SK-N-SH (cell line): ENCODE measurements around the gene ROBO1. TPM values are rescaled to one million over a fixed set of nuclear protein-coding genes. Genes with fewer than 3 reads are reported as not detected.

Source experiments
- CTCF ChIA-PET: fragments of 300-600, 350-600 bp; formaldehyde crosslinking; extraction: SDS; loops from one replicate; lab custom pipeline; 2021; lab: Yijun Ruan, JAX
- POLR2A ChIA-PET: fragments of 350-600 bp; sonication (Branson Sonifier 250); formaldehyde crosslinking; extraction: SDS; loops from one replicate; lab custom pipeline; 2020; ENCODE audit warnings: antibody characterized with exemption, inconsistent platforms; lab: Yijun Ruan, JAX
- DNase-seq: peaks from one replicate; pipeline ENCODE4 v3.0.0; 2012
- H2AFZ ChIP-seq: fragments of 200-600 bp; sonication (generic); 2 replicates; pipeline ENCODE4 v1.8.1; 2016; ENCODE audit warnings: antibody characterized with exemption, mild to moderate bottlenecking, low read depth
- H3F3A ChIP-seq: fragments of 200-600 bp; sonication (generic); replicated peaks from 2 replicates; pipeline ENCODE3; 2016; ENCODE audit warnings: antibody characterized with exemption, mild to moderate bottlenecking; ENCODE audit not compliant: insufficient read depth
- H3K27ac ChIP-seq, 2 experiments: fragments of 200-500 bp in 1 of 2; fragments of 200-600 bp in 1 of 2; sonication (Bioruptor generic) in 1 of 2; sonication (generic), shearing (Covaris generic) in 1 of 2; 2 replicates each; pipeline versions ENCODE4 v1.5.1 to v1.6.1; 2014 to 2016; ENCODE audit warnings: low read depth in 2 of 2, inconsistent platforms in 1 of 2, low read length in 1 of 2, mild to moderate bottlenecking in 1 of 2, mixed read lengths in 1 of 2
- H3K27me3 ChIP-seq: fragments of 200-600 bp; sonication (generic), shearing (Covaris generic); 2 replicates; pipeline ENCODE4 v1.6.1; 2016; ENCODE audit warnings: mixed run types; ENCODE audit not compliant: insufficient read depth
- H3K36me3 ChIP-seq, 2 experiments: fragments of 200-500 bp in 1 of 2; fragments of 200-600 bp in 1 of 2; sonication (Bioruptor generic) in 1 of 2; sonication (generic) in 1 of 2; replicated peaks in 1 of 2; 2 replicates each; pipeline versions ENCODE3 to v1.5.1; 2014 to 2016; ENCODE audit warnings: low read length in 1 of 2, mild to moderate bottlenecking in 1 of 2; ENCODE audit not compliant: insufficient read depth in 2 of 2, control insufficient read depth in 1 of 2
- H3K4me1 ChIP-seq, 2 experiments: fragments of 200-500 bp in 1 of 2; fragments of 200-600 bp in 1 of 2; sonication (Bioruptor generic) in 1 of 2; sonication (generic), shearing (Covaris generic) in 1 of 2; 2 replicates each; pipeline versions ENCODE4 v1.5.1 to v1.6.1; 2014 to 2016; ENCODE audit warnings: low read depth in 1 of 2, low read length in 1 of 2, mixed run types in 1 of 2; ENCODE audit not compliant: insufficient read depth in 2 of 2, control insufficient read depth in 1 of 2
- H3K4me2 ChIP-seq: fragments of 200-600 bp; sonication (generic), shearing (Covaris generic); 2 replicates; pipeline ENCODE4 v1.6.1; 2017; ENCODE audit warnings: mixed run types
- H3K4me3 ChIP-seq, 2 experiments: fragments of 200-500 bp in 1 of 2; fragments of 200-600 bp in 1 of 2; sonication (Bioruptor generic) in 1 of 2; sonication (generic), shearing (Covaris generic) in 1 of 2; 2 replicates each; pipeline versions ENCODE4 v1.5.1 to v1.8.1; 2014 to 2016; ENCODE audit warnings: low read depth in 2 of 2, inconsistent platforms in 1 of 2, low read length in 1 of 2, mild to moderate bottlenecking in 1 of 2, mixed read lengths in 1 of 2, moderate library complexity in 1 of 2
- H3K79me2 ChIP-seq: fragments of 200-600 bp; sonication (generic); 2 replicates; pipeline ENCODE4 v1.8.1; 2017; ENCODE audit warnings: mild to moderate bottlenecking; ENCODE audit not compliant: insufficient read depth
- H3K9ac ChIP-seq: fragments of 200-600 bp; sonication (generic); 2 replicates; pipeline ENCODE4 v1.6.1; 2017; ENCODE audit warnings: mixed run types
- H3K9me2 ChIP-seq: fragments of 200-600 bp; sonication (generic); 2 replicates; pipeline ENCODE4 v1.6.1; 2017; ENCODE audit warnings: mixed run types
- H3K9me3 ChIP-seq: fragments of 200-600 bp; sonication (generic); 2 replicates; pipeline ENCODE4 v1.6.1; 2017; ENCODE audit warnings: mixed run types, mild to moderate bottlenecking, moderate library complexity
- H4K20me1 ChIP-seq: fragments of 200-600 bp; sonication (generic); 2 replicates; pipeline ENCODE4 v1.6.1; 2017; ENCODE audit warnings: mild to moderate bottlenecking, mixed run types; ENCODE audit not compliant: insufficient read depth
- EP300 ChIP-seq, 2 experiments: IDR thresholded peaks; 2 replicates each; pipeline versions ENCODE4 v1.4.0 to v1.6.1; 2012; ENCODE audit warnings: borderline replicate concordance in 1 of 2, low read depth in 1 of 2, low read length in 1 of 2
- GABPA ChIP-seq: IDR thresholded peaks from 2 replicates; pipeline ENCODE4 v1.4.0; 2012; ENCODE audit warnings: low read depth, mild to moderate bottlenecking
- IRF3 ChIP-seq: fragments of 150-350 bp; IDR thresholded peaks from 2 replicates; pipeline ENCODE4 v1.6.1; 2016; ENCODE audit warnings: mild to moderate bottlenecking, low read depth, low read length
- JUND ChIP-seq: IDR thresholded peaks from 2 replicates; pipeline ENCODE4 v1.4.0; 2012
- MEF2A ChIP-seq: IDR thresholded peaks from 2 replicates; pipeline ENCODE4 v1.4.0; 2012; ENCODE audit warnings: low read depth, borderline replicate concordance
- NFIC ChIP-seq: IDR thresholded peaks from 2 replicates; pipeline ENCODE4 v1.4.0; 2012; ENCODE audit warnings: borderline replicate concordance
- TCF12 ChIP-seq: IDR thresholded peaks from 2 replicates; pipeline ENCODE4 v1.4.0; 2012
- WGBS: methylation state at CpG from one replicate; pipeline ENCODE4 v1.1.6; 2017; ENCODE audit warnings: low lambda C conversion rate; 5-methylcytosine and 5-hydroxymethylcytosine counted together
- polyA plus RNA-seq, 3 experiments: library from polyadenylated mRNA; depleted of rRNA; stranded (reverse); fragments of >200 nt; gene quantifications; 2 replicates each; pipeline ENCODE4 v1.2.3, GENCODE V29; 2012
- TF ChIP-seq, protein P1 (sequence below): IDR thresholded peaks from 2 replicates; pipeline ENCODE4; 2012
- TF ChIP-seq, protein P2 (sequence below): IDR thresholded peaks from 2 replicates; pipeline ENCODE4 v1.4.0; 2012; ENCODE audit warnings: low read depth

The ROBO1 gene
- polyA plus RNA-seq, 1 of the 3 experiments (the other 2 are of a cell fraction): 22.7 TPM

- Histone ChIP-seq H3K27ac (peak overlapping the region in 1 of 2 experiments; percentile 25; a peak in 1 of 4 replicates), H3K4me1 (peaks cover 10 to 21% of the 10 kb centered on the region in 2 experiments; a peak in 3 of 4 replicates), H3K9ac (no peak overlapping the region), H3F3A (peaks cover 6% of the 10 kb centered on the region), H3K27me3 (no peaks in the 10 kb centered on the region), H4K20me1 (no peaks in the 10 kb centered on the region), H3K4me2 (no peak overlapping the region), H3K9me3 (0 out of 2 replicates have a peak, but pooled peaks cover 4% of the 10 kb centered on the region), H3K36me3 (peaks cover 0 to 12% of the 10 kb centered on the region in 2 experiments), H3K79me2 (no peaks in the 10 kb centered on the region; the same call in none of the 2 replicates), H3K4me3 (no peak overlapping the region), H3K9me2 (no peaks in the 10 kb centered on the region), H2AFZ (no peak overlapping the region)
- ChIA-PET POLR2A (no interaction called here), CTCF (interaction anchor here (0.9 to 1.5 kb wide), 3 partner anchors 47 to 165 kb away, joined by 3 read pairs; no protein-coding TSS in a partner anchor)
- DNase-seq: no peak
- TF ChIP-seq GABPA: no peak
- TF ChIP-seq, protein P1, sequence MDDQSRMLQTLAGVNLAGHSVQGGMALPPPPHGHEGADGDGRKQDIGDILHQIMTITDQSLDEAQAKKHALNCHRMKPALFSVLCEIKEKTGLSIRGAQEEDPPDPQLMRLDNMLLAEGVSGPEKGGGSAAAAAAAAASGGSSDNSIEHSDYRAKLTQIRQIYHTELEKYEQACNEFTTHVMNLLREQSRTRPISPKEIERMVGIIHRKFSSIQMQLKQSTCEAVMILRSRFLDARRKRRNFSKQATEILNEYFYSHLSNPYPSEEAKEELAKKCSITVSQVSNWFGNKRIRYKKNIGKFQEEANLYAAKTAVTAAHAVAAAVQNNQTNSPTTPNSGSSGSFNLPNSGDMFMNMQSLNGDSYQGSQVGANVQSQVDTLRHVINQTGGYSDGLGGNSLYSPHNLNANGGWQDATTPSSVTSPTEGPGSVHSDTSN: peak; percentile 83
- no peak for TF ChIP-seq IRF3
- peak; percentile 30; the same call in 1 of the 2 replicates for TF ChIP-seq JUND
- TF ChIP-seq TCF12: peak; percentile 87
- no peak for TF ChIP-seq MEF2A
- TF ChIP-seq, protein P2, sequence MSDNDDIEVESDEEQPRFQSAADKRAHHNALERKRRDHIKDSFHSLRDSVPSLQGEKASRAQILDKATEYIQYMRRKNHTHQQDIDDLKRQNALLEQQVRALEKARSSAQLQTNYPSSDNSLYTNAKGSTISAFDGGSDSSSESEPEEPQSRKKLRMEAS: no peak
- peak; percentile 7 to 61; a peak in 1 of 4 replicates for TF ChIP-seq EP300 (IDR thresholded peaks at IDR 0.05; ENCODE audit: borderline replicate concordance in 1 of 2, low read depth in 1 of 2, low read length in 1 of 2)
These were observed 945.1 kb downstream of the ROBO1 start for GRCh38 chr3:78822726-78823125.

GRCh38 chr3:78820542-78820941, 947.3 kb downstream of the ROBO1 start:
- no peak overlapping the region for H3K4me2 ChIP-seq
- no peak overlapping the region for H3K27ac ChIP-seq
- H3K79me2 ChIP-seq: no peaks in the 10 kb centered on the region; the same call in none of the 2 replicates
- peaks cover 0 to 7% of the 10 kb centered on the region in 2 experiments for H3K36me3 ChIP-seq
- peaks cover 11% of the 10 kb centered on the region for H3F3A ChIP-seq
- 0 out of 2 replicates have a peak, but pooled peaks cover 4% of the 10 kb centered on the region for H3K9me3 ChIP-seq
- no peak for DNase-seq
- WGBS: 88% methylated on average over 1 of the region's 1 CpG
- no peak overlapping the region for H2AFZ ChIP-seq
- H4K20me1 ChIP-seq: no peaks in the 10 kb centered on the region
- POLR2A ChIA-PET: no interaction called here
- peaks cover 5 to 15% of the 10 kb centered on the region in 2 experiments; a peak in 3 of 4 replicates for H3K4me1 ChIP-seq
- no peak overlapping the region for H3K4me3 ChIP-seq
- no peaks in the 10 kb centered on the region for H3K9me2 ChIP-seq
- no peak overlapping the region for H3K9ac ChIP-seq
- H3K27me3 ChIP-seq: no peaks in the 10 kb centered on the region
- no peak for TF ChIP-seq NFIC
- CTCF ChIA-PET: no interaction called here
